K562 (cell line): ENCODE results near the gene SLC39A11. TPM values are rescaled to one million over a fixed set of nuclear protein-coding genes. Genes with fewer than 3 reads are reported as not detected.
A peak's percentile ranks its signal among the peaks of the same experiment; 100 is the strongest.

Source experiments
- BACH1 ChIP-seq: fragments of 200-800 bp; sonication (Bioruptor generic); IDR thresholded peaks from 2 replicates; pipeline ENCODE4 v1.6.1; 2016; ENCODE audit warnings: missing genetic modification characterization, missing compliant biosample characterization
- DPF2 ChIP-seq: fragments of 450-650 bp; IDR thresholded peaks from 2 replicates; pipeline ENCODE4 v1.6.1; 2016
- EP400 ChIP-seq: fragments of 450-650 bp; IDR thresholded peaks from 2 replicates; pipeline ENCODE4 v1.6.1; 2017; ENCODE audit warnings: antibody characterized with exemption, mild to moderate bottlenecking, moderate library complexity
- GABPB1 ChIP-seq: sonication (generic); formaldehyde crosslinking; IDR thresholded peaks from 2 replicates; pipeline ENCODE4 v1.8.0; 2022; ENCODE audit warnings: mild to moderate bottlenecking, missing genetic modification reagents
- GABPB2 ChIP-seq: fragments of 250-450 bp; sonication (Bioruptor Pico); conservative IDR thresholded peaks from 2 replicates; pipeline ENCODE4 v1.5.1; 2021; ENCODE audit warnings: mild to moderate bottlenecking
- ID3 ChIP-seq, 2 experiments: fragments of 250-450 bp in 1 of 2; fragments of 450-650 bp in 1 of 2; sonication (Bioruptor Pico) in 1 of 2; IDR thresholded peaks; 2 replicates each; pipeline versions ENCODE4 v1.6.1 to v1.8.0; 2016 to 2021; ENCODE audit warnings: mild to moderate bottlenecking in 2 of 2, moderate library complexity in 2 of 2, missing compliant biosample characterization in 1 of 2, missing genetic modification characterization in 1 of 2
- MAFG ChIP-seq: fragments of 450-650 bp; conservative IDR thresholded peaks from 2 replicates; pipeline ENCODE4 v1.6.1; 2016; ENCODE audit warnings: missing genetic modification characterization, missing compliant biosample characterization
- MCM5 ChIP-seq: fragments of 450-650 bp; IDR thresholded peaks from 2 replicates; pipeline ENCODE4 v1.6.1; 2016; ENCODE audit warnings: low read depth
- MIER1 ChIP-seq: fragments of 450-650 bp; IDR thresholded peaks from 2 replicates; pipeline ENCODE4 v1.6.1; 2016; ENCODE audit warnings: antibody characterized with exemption, mild to moderate bottlenecking, low read depth
- POLR3G ChIP-seq: IDR thresholded peaks from 2 replicates; pipeline ENCODE4 v1.6.1; 2011; ENCODE audit not compliant: insufficient read length, insufficient replicate concordance; ENCODE audit errors: extremely low read depth
- RBFOX2 ChIP-seq: fragments of 200-400 bp; formaldehyde crosslinking; IDR thresholded peaks from 2 replicates; pipeline ENCODE4 v1.6.1; 2017; ENCODE audit warnings: low read depth, mild to moderate bottlenecking, low read length, moderate library complexity
- RBM22 ChIP-seq: fragments of 200-400 bp; formaldehyde crosslinking; IDR thresholded peaks from 2 replicates; pipeline ENCODE4 v1.6.1; 2018; ENCODE audit warnings: low read length, low read depth; ENCODE audit not compliant: poor library complexity, severe bottlenecking
- SMARCA5 ChIP-seq: fragments of 450-650 bp; IDR thresholded peaks from 2 replicates; pipeline ENCODE4 v1.6.1; 2016
- TCFL5 ChIP-seq: fragments of 250-450 bp; sonication (Bioruptor Pico); conservative IDR thresholded peaks from 2 replicates; pipeline ENCODE4 v1.6.1; 2021; ENCODE audit warnings: mild to moderate bottlenecking, moderate library complexity, matching md5 sums
- ZFX ChIP-seq: sonication (generic); formaldehyde crosslinking; IDR thresholded peaks from 2 replicates; pipeline ENCODE4 v1.8.0; 2022; ENCODE audit warnings: mild to moderate bottlenecking, missing genetic modification reagents, moderate library complexity
- ZNF212 ChIP-seq: fragments of 450-650 bp; formaldehyde crosslinking; IDR thresholded peaks from 2 replicates; pipeline ENCODE4 v1.4.0; 2020; ENCODE audit warnings: mild to moderate bottlenecking
- polyA plus RNA-seq, 8 experiments: library from polyadenylated mRNA; depleted of rRNA in 4 of 8; stranded (reverse) in 5 of 8; unstranded in 3 of 8; fragments of >200 nt; fragmentation: Nextera tagmentation in 2 of 8; fragmentation: Illumina TruSeq in 1 of 8; extraction: Ambion mirVana in 2 of 8; extraction: Trizol in 1 of 8; gene quantifications; 2 replicates each; pipeline versions ENCODE4 v1.2.1 to v1.2.3, GENCODE V29; 2011 to 2014; ENCODE audit warnings: inconsistent platforms in 1 of 8, missing spikeins in 1 of 8
- total RNA-seq, 7 experiments: library from RNA; depleted of rRNA in 6 of 7; stranded (reverse); fragments of >200 nt in 6 of 7; fragmentation: Illumina TruSeq in 2 of 7; extraction: Trizol in 2 of 7; gene quantifications; 2 replicates each; pipeline versions ENCODE4 v1.2.1 to v1.2.3, GENCODE V29; 2011 to 2021; ENCODE audit warnings: low replicate concordance in 1 of 7
- TF ChIP-seq, protein P1 (sequence below): fragments of 450-650 bp; IDR thresholded peaks from 2 replicates; pipeline ENCODE4 v1.6.1; 2018; ENCODE audit warnings: mild to moderate bottlenecking, low read depth; ENCODE audit not compliant: partially characterized antibody
- TF ChIP-seq, protein P2 (sequence below): sonication (generic); formaldehyde crosslinking; IDR thresholded peaks from 2 replicates; pipeline ENCODE4 v1.8.0; 2022; ENCODE audit warnings: mild to moderate bottlenecking, missing genetic modification reagents
- TF ChIP-seq, protein P3 (sequence below): fragments of 450-650 bp; IDR thresholded peaks from 2 replicates; pipeline ENCODE4 v1.7.1; 2018; ENCODE audit warnings: mild to moderate bottlenecking, low read depth; ENCODE audit not compliant: partially characterized antibody
- TF ChIP-seq, protein P4 (sequence below): conservative IDR thresholded peaks from 2 replicates; pipeline ENCODE4 v1.6.1; 2011; ENCODE audit warnings: low read depth, mild to moderate bottlenecking, low read length; ENCODE audit not compliant: control insufficient read depth

SLC39A11 gene
- total and polyA plus RNA-seq, 9 of the 15 experiments (the other 6 are each of a cell fraction or from before 2014, with no cell fraction given) = 10.5 to 26.4 (median 13.4) TPM

GRCh38 chr17:73092523-73093135 is at the start of gene SLC39A11 (continued):
- TF ChIP-seq, protein P1, sequence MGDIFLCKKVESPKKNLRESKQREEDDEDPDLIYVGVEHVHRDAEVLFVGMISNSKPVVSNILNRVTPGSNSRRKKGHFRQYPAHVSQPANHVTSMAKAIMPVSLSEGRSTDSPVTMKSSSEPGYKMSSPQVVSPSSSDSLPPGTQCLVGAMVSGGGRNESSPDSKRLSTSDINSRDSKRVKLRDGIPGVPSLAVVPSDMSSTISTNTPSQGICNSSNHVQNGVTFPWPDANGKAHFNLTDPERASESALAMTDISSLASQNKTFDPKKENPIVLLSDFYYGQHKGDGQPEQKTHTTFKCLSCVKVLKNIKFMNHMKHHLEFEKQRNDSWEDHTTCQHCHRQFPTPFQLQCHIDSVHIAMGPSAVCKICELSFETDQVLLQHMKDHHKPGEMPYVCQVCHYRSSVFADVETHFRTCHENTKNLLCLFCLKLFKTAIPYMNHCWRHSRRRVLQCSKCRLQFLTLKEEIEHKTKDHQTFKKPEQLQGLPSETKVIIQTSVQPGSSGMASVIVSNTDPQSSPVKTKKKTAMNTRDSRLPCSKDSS = no peak
- TF ChIP-seq RBM22 (no peak), MCM5 (no peak), DPF2 (0 out of 2 replicates have a peak, but pooled peaks have one; percentile 53), RBFOX2 (peak; percentile 88), SMARCA5 (no peak), ZNF212 (CRISPR knock-in tag) (no peak), TCFL5 (CRISPR knock-in tag) (no peak), GABPB2 (no peak), EP400 (peak; percentile 93), ID3 (CRISPR knock-in tag; IDR thresholded peaks at IDR 0.05) (no peak), ID3 (tag; IDR thresholded peaks at IDR 0.05) (0 out of 2 replicates have a peak, but pooled peaks have one; percentile 18), MAFG (tag) (no peak), GABPB1 (CRISPR knock-in tag) (peak; percentile 70), POLR3G (no peak), ZFX (no peak), MIER1 (0 out of 2 replicates have a peak, but pooled peaks have one; percentile 23), BACH1 (no peak)
- TF ChIP-seq, protein P2, sequence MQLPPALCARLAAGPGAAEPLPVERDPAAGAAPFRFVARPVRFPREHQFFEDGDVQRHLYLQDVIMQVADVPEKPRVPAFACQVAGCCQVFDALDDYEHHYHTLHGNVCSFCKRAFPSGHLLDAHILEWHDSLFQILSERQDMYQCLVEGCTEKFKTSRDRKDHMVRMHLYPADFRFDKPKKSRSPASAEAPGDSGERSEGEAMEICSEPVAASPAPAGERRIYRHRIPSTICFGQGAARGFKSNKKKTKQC (CRISPR knock-in tag) = no peak
- TF ChIP-seq, protein P3, sequence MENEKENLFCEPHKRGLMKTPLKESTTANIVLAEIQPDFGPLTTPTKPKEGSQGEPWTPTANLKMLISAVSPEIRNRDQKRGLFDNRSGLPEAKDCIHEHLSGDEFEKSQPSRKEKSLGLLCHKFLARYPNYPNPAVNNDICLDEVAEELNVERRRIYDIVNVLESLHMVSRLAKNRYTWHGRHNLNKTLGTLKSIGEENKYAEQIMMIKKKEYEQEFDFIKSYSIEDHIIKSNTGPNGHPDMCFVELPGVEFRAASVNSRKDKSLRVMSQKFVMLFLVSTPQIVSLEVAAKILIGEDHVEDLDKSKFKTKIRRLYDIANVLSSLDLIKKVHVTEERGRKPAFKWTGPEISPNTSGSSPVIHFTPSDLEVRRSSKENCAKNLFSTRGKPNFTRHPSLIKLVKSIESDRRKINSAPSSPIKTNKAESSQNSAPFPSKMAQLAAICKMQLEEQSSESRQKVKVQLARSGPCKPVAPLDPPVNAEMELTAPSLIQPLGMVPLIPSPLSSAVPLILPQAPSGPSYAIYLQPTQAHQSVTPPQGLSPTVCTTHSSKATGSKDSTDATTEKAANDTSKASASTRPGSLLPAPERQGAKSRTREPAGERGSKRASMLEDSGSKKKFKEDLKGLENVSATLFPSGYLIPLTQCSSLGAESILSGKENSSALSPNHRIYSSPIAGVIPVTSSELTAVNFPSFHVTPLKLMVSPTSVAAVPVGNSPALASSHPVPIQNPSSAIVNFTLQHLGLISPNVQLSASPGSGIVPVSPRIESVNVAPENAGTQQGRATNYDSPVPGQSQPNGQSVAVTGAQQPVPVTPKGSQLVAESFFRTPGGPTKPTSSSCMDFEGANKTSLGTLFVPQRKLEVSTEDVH = peak; percentile 73
- TF ChIP-seq, protein P4, sequence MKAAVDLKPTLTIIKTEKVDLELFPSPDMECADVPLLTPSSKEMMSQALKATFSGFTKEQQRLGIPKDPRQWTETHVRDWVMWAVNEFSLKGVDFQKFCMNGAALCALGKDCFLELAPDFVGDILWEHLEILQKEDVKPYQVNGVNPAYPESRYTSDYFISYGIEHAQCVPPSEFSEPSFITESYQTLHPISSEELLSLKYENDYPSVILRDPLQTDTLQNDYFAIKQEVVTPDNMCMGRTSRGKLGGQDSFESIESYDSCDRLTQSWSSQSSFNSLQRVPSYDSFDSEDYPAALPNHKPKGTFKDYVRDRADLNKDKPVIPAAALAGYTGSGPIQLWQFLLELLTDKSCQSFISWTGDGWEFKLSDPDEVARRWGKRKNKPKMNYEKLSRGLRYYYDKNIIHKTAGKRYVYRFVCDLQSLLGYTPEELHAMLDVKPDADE = peak; percentile 90; the same call in 1 of the 2 replicates
